Endothelial cell (in vitro differentiated cells): Measurements from ENCODE around the gene EIF3D. TPM values are rescaled to one million over a fixed set of nuclear protein-coding genes. Genes with fewer than 3 reads are reported as not detected.

ENCODE experiments used
- DNase-seq: peaks from one replicate; pipeline ENCODE4 v3.0.0; 2021; ENCODE audit warnings: low spot score
- H3K27ac Mint-ChIP-seq: one replicate; pipeline ENCODE4 v1.8.0; 2021; ENCODE audit warnings: mixed read lengths, inconsistent platforms; ENCODE audit not compliant: unreplicated experiment
- H3K27me3 Mint-ChIP-seq: one replicate; pipeline ENCODE4 v1.8.0; 2021; ENCODE audit warnings: mild to moderate bottlenecking, moderate library complexity, mixed read lengths, inconsistent platforms; ENCODE audit not compliant: unreplicated experiment
- H3K36me3 Mint-ChIP-seq: one replicate; pipeline ENCODE4 v1.8.0; 2021; ENCODE audit warnings: mild to moderate bottlenecking, low read depth, mixed read lengths, inconsistent platforms; ENCODE audit not compliant: unreplicated experiment
- H3K4me1 Mint-ChIP-seq: one replicate; pipeline ENCODE4 v1.8.0; 2021; ENCODE audit warnings: mild to moderate bottlenecking, mixed read lengths, inconsistent platforms; ENCODE audit not compliant: unreplicated experiment
- H3K4me3 Mint-ChIP-seq: one replicate; pipeline ENCODE4 v1.8.0; 2021; ENCODE audit warnings: mild to moderate bottlenecking, mixed read lengths, inconsistent platforms; ENCODE audit not compliant: unreplicated experiment
- H3K9me3 Mint-ChIP-seq: one replicate; pipeline ENCODE4 v1.8.0; 2021; ENCODE audit warnings: mixed read lengths, inconsistent platforms; ENCODE audit not compliant: unreplicated experiment
- total RNA-seq: library from RNA; stranded (reverse); fragmentation: NEBNext Ultra II Directional; extraction: Animal tissue kit (Norgen Biotek cat#: 25700); gene quantifications from one replicate; pipeline ENCODE4 v1.2.1, GENCODE V29; 2021; ENCODE audit not compliant: unreplicated experiment
- TF ChIP-seq, protein P1 (sequence below): fragments of 200-600 bp; sonication (generic); IDR thresholded peaks from one replicate; pipeline ENCODE4 v1.5.0; 2021; ENCODE audit warnings: antibody characterized with exemption; ENCODE audit not compliant: unreplicated experiment

The EIF3D gene
- total RNA-seq, 1 donor from 2014 or later = 189 TPM

DNA sequence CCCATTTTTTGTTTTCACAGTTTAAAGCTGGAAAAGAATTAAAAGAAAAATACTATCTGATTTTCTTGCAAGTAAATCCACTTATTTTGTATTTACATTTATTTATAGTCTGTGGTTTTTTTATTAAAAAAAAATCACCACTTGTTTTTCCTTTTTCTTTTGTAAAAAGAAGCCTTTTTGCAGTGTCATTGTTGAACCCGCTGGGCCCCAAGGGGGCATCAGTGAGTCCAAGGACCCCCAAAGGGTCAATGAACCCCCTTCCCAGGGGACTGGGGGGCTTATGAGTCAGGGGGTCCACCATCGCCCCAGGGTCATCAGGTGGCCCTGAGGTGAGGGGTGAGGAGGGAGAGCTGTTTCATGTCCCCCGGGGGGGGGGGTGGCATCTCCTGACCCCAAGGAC, 34.0 kb upstream of the EIF3D start:
- TF ChIP-seq, protein P1, sequence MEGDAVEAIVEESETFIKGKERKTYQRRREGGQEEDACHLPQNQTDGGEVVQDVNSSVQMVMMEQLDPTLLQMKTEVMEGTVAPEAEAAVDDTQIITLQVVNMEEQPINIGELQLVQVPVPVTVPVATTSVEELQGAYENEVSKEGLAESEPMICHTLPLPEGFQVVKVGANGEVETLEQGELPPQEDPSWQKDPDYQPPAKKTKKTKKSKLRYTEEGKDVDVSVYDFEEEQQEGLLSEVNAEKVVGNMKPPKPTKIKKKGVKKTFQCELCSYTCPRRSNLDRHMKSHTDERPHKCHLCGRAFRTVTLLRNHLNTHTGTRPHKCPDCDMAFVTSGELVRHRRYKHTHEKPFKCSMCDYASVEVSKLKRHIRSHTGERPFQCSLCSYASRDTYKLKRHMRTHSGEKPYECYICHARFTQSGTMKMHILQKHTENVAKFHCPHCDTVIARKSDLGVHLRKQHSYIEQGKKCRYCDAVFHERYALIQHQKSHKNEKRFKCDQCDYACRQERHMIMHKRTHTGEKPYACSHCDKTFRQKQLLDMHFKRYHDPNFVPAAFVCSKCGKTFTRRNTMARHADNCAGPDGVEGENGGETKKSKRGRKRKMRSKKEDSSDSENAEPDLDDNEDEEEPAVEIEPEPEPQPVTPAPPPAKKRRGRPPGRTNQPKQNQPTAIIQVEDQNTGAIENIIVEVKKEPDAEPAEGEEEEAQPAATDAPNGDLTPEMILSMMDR = no peak
- no peak for DNase-seq
- peaks cover 2% of the 10 kb centered on the region for H3K27me3 Mint-ChIP-seq
- peaks cover 13% of the 10 kb centered on the region for H3K4me1 Mint-ChIP-seq
- H3K4me3 Mint-ChIP-seq = no peak overlapping the region
- no peaks in the 10 kb centered on the region for H3K9me3 Mint-ChIP-seq
- no peaks in the 10 kb centered on the region for H3K36me3 Mint-ChIP-seq
- H3K27ac Mint-ChIP-seq = peak overlapping the region; percentile 31

DNA sequence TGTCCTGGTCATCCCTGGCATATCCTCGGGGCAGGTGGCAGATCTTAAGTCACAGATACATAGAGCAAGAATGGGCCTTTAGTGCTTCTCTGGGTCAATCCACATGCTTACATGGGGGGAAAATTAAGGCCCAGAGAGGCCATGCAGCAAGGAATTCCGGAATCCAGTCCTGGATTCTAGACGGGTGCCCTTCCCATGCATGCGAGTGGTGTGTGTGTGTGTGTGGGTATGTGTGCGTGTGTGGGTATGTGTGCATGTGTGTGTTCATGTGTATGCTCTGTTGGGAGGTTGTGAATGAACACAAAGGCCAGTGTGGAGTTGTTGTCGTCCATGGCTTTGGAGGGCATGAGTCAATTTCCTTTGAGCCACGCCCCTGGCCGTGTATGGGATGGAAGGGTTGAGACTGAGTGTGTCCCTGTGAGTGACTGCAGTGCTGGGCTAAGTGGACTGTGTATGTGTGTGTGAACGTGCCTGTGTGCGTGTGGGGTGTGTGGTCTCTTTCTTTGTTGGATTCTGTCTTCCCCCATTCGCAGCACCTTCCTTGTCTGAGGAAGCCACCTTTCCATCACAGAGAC, 33.4 kb upstream of the EIF3D start:
- no peak for DNase-seq

DNA sequence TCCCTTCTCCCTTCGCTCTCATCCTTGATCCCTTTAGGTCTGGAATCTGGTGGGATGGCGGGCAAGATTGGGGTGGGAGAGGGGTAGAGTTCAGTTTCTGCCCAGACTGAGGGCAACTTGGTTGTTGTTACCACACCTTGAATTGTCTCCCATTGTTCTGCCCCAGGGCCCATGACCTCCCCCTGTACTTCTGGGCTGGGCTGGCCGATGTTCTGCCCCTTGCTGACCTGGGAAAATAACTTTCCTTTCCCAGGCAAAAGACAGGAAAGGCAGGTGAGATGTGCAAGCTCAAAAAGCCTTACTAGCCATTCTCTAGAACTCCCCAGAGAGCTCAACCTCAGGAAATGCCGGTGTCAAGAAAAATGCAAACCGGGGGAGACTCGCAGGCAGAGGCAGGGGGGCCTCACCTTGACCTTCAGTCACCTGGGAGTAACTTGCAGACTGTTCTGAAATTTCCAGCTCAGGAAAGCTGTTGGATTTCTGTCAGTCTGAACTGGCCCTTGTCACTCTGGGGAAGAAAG, 32.4 kb upstream of the EIF3D start:
- Mint-ChIP-seq H3K4me3 (no peak overlapping the region), H3K9me3 (no peaks in the 10 kb centered on the region), H3K4me1 (peaks cover 13% of the 10 kb centered on the region), H3K36me3 (no peaks in the 10 kb centered on the region), H3K27me3 (peaks cover 4% of the 10 kb centered on the region), H3K27ac (no peak overlapping the region)
- no peak for DNase-seq
- TF ChIP-seq, protein P1 = no peak

More for the DNA sequence above, 33.4 kb upstream of the EIF3D start:
- Mint-ChIP-seq H3K27me3 (peaks cover 2% of the 10 kb centered on the region), H3K9me3 (no peaks in the 10 kb centered on the region), H3K4me3 (no peak overlapping the region), H3K4me1 (peaks cover 13% of the 10 kb centered on the region), H3K27ac (peak overlapping the region; percentile 31), H3K36me3 (no peaks in the 10 kb centered on the region)
- TF ChIP-seq, protein P1 = no peak

DNA sequence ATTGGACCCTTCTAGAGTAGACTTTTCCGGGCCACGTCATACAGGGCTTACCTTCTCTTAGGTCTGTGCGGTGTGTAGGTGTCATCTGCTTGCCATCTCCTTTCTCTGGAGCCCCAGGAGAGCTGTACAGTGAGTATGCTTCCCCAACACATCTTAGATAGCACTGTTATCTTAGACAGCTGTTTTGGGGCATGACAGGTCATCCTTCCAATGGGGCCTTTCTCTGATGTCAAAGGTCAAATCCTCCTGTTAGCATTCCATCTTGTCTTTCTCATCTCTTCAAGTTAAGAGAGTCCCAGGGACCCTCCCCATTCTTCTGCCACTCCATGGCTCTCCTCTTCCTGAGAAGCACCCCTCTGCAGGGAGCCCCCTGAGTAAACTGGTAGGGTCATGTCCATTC, 31.0 kb upstream of the EIF3D start:
- H3K27me3 Mint-ChIP-seq = peaks cover 5% of the 10 kb centered on the region
- peaks cover 13% of the 10 kb centered on the region for H3K4me1 Mint-ChIP-seq
- no peak overlapping the region for H3K4me3 Mint-ChIP-seq
- H3K27ac Mint-ChIP-seq = no peak overlapping the region
- no peak for DNase-seq
- H3K36me3 Mint-ChIP-seq = no peaks in the 10 kb centered on the region
- TF ChIP-seq, protein P1 = no peak
- H3K9me3 Mint-ChIP-seq = no peaks in the 10 kb centered on the region

DNA sequence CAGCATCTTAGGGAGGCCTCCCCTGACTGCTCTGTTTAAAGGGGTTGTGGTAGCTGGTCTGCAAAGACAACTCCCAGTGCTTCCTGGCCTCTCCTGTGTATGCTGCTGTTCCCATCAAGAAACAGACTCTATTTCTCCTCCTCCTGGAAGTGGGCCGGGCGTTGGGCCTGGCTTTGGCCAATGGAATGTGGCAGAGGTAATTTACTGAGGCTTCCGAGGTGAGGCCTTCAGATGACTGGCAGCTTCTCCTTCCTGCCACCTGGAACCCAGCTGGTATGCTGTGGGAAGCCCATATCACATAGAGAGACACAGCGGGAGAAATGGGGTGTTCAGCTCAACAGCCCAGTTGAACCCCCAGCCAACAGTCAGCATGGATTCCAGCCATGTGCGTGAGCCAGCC, 25.1 kb upstream of the EIF3D start:
- Mint-ChIP-seq H3K27ac (no peak overlapping the region), H3K27me3 (peaks cover 7% of the 10 kb centered on the region), H3K9me3 (no peaks in the 10 kb centered on the region), H3K36me3 (no peaks in the 10 kb centered on the region), H3K4me1 (no peaks in the 10 kb centered on the region), H3K4me3 (no peak overlapping the region)
- DNase-seq = no peak
- TF ChIP-seq, protein P1 = no peak
